Omental fat pad (tissue), 4 donors: Measurements from ENCODE around the gene PTPRM. TPM values are rescaled to one million over a fixed set of nuclear protein-coding genes. Genes with fewer than 3 reads are reported as not detected.

Experiments used
- ATAC-seq: fragments of 150-250 bp; one replicate; pipeline ENCODE4 v1.9.1; 2016; ENCODE audit warnings: mild to moderate bottlenecking, moderate library complexity; ENCODE audit not compliant: low FRiP score
- DNase-seq: peaks from one replicate; pipeline ENCODE4 v3.0.0-alpha.2; 2019; ENCODE audit warnings: low spot score
- total RNA-seq, 4 donors: library from RNA; depleted of rRNA; stranded (reverse); fragments of >200 nt; gene quantifications; one replicate each; pipeline ENCODE4 v1.1.0, GENCODE V29; 2016
- TF ChIP-seq, protein P1 (sequence below), 3 donors: fragments of 450-650 bp; IDR thresholded peaks; one replicate each; pipeline ENCODE4 v1.5.1; 2016 to 2017; ENCODE audit warnings: antibody characterized with exemption in 3 of 3, mild to moderate bottlenecking in 3 of 3, moderate library complexity in 2 of 3

The PTPRM gene
- total RNA-seq, 4 donors from 2014 or later, result 64.8 to 238 (median 144) TPM

GRCh38 chr18:8167673-8168072, 600.6 kb downstream of the PTPRM start:
- TF ChIP-seq, protein P1, sequence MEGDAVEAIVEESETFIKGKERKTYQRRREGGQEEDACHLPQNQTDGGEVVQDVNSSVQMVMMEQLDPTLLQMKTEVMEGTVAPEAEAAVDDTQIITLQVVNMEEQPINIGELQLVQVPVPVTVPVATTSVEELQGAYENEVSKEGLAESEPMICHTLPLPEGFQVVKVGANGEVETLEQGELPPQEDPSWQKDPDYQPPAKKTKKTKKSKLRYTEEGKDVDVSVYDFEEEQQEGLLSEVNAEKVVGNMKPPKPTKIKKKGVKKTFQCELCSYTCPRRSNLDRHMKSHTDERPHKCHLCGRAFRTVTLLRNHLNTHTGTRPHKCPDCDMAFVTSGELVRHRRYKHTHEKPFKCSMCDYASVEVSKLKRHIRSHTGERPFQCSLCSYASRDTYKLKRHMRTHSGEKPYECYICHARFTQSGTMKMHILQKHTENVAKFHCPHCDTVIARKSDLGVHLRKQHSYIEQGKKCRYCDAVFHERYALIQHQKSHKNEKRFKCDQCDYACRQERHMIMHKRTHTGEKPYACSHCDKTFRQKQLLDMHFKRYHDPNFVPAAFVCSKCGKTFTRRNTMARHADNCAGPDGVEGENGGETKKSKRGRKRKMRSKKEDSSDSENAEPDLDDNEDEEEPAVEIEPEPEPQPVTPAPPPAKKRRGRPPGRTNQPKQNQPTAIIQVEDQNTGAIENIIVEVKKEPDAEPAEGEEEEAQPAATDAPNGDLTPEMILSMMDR (IDR thresholded peaks at IDR 0.05), result no peak
- no peak for DNase-seq
- ATAC-seq, result no peak

GRCh38 chr18:8169722-8170121, 602.6 kb downstream of the PTPRM start:
- TF ChIP-seq, protein P1 (IDR thresholded peaks at IDR 0.05), result no peak
- ATAC-seq, result no peak
- no peak for DNase-seq

DNA sequence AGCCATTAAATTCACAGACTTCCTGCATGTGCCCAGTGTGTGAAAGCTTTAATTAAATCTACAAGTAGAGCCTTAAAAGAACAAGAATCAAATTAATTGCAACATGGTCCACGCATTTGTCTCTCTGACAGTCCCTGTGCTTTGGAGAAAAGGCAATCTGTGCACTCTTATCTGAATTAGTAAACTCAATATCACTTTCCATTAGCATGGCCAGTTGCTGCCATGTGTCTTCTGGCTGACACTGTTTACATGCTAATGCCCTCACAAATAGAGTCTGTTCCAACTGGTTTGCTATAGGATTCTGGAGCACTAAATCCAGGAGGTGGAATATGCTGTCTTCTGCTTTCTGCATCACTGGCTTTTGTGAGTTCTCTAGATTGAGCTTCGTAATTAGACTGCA, 607.7 kb downstream of the PTPRM start:
- ATAC-seq (no peak), DNase-seq (no peak)
- TF ChIP-seq, protein P1 (IDR thresholded peaks at IDR 0.05), result no peak

DNA sequence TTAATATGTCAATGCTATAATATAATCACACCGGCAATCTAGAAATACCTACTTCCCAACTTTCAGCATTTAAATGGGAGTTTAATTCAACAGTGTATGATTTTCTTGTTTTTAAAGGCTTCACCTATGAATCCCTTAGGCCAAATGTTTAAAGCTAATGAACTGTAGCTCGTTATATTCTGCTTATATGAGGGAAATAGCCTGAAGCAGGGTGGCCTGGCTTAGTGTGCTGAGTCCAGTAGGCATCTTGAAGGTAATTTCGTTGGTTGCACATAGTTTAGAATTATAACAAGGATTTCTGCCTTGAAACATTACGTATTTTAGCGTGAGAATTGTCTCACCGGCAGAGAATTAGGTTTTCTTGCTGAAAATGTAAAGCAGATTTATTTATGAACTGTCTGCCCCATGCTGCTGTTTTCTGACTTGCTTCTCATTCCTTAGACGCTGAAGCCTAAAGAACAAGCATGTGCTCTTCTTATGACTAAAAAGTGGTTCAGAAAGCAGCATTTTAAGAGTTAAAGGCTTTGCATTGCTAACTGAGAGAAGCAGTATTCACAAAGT, 608.5 kb downstream of the PTPRM start:
- TF ChIP-seq, protein P1 (IDR thresholded peaks at IDR 0.05), result no peak
- no peak for ATAC-seq
- no peak for DNase-seq

- ATAC-seq (no peak), DNase-seq (no peak)
- TF ChIP-seq, protein P1 (IDR thresholded peaks at IDR 0.05), result no peak
Observed at GRCh38 chr18:8176109-8176508, 609.0 kb downstream of the PTPRM start.

GRCh38 chr18:8176554-8176953, 609.4 kb downstream of the PTPRM start:
- ATAC-seq (no peak), DNase-seq (no peak)
- TF ChIP-seq, protein P1 (IDR thresholded peaks at IDR 0.05), result no peak

- DNase-seq (no peak), ATAC-seq (no peak)
- TF ChIP-seq, protein P1 (IDR thresholded peaks at IDR 0.05), result no peak
Observed at GRCh38 chr18:8177330-8178016, 610.4 kb downstream of the PTPRM start.
